HG02943 (cell line): ENCODE measurements around the gene ETFB.

Source experiments
- ATAC-seq: cut with Tn5 transposase; IDR thresholded peaks from one replicate; pipeline ENCODE4 v1.9.1; 2021; ENCODE audit warnings: mild to moderate bottlenecking, low read depth, moderate library complexity; ENCODE audit not compliant: unreplicated experiment

ETFB gene

DNA sequence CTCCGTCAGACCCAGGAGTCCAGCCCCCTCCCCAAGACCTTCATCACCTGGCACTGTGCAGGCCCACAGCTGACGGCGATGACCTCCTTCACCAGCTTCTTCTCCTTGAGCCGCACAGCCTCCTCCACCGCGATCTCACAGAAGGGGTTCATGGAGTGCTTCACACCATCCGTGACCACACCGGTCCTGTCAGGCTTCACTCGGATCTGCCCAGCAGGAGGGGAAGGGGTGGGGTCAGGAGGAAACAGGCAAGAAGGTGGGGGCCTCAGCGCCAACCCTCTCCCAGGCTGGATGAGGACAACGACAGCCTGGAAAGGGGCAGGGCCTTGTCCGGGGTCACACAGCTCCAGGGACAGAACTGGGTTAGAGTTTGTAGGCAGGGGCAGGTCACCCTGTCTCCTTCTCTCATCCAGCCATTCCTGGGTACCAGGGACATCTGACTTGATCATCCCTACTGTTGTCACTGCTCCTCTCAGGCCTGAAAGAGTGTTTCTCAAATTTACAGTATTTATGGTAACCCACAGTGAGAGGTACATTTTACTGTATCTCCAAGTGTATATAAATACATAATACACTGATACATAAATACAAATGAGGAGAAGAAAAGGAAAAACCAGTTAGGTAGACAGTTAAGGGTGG is 12.0 kb downstream of the ETFB start:
- ATAC-seq, result no peak

DNA sequence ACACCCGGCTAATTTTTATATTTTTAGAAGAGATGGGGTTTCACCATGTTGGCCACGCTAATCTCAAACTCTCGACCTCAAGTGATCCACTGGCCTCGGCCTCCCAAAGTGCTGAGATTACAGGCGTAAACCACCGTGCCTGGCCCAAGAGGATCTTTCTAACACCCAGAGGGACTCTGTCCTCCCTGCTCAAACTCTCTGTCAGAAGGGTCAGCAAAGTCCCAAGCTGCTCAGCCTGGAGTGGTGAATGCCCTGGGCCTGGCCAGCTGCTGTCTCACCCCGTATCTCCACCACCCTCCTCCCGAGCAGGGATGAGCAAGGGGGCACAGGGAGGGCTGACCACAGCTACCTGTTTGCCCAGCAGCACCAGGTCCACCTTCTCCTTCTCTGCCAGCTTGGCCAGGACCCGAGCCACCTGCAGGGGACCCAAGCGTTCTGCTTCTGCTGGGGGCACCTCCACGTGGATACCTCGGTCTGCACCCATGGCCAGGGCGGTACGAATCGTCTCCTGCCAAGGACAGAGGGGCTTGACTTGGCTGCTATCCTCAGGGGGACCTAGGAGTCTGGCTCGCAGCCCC is 13.3 kb downstream of the ETFB start:
- ATAC-seq, result no peak

GRCh38 chr19:51351266-51351990 is 14.8 kb downstream of the ETFB start:
- ATAC-seq, result no peak

GRCh38 chr19:51347209-51347928 is 18.8 kb downstream of the ETFB start:
- ATAC-seq, result no peak

DNA sequence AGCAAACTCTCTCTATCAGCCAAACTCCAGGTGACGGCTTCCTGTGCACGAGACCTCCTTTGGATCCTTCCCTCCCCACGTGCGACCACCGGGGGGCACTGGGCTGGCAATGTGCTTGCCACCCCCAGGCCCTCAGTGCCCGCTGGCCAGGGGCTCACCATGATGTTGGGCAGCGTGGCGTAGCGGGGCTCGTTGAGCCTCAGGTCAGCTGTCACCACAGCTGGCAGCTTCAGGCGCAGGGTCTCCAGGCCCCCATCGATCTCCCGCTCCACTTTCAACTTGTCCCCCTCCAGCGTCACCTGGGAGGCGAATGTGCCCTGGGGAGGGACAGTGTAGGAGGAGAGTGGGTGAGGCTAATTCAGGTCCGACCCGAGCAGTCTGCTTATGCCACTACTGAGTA is 19.4 kb downstream of the ETFB start:
- no peak for ATAC-seq

DNA sequence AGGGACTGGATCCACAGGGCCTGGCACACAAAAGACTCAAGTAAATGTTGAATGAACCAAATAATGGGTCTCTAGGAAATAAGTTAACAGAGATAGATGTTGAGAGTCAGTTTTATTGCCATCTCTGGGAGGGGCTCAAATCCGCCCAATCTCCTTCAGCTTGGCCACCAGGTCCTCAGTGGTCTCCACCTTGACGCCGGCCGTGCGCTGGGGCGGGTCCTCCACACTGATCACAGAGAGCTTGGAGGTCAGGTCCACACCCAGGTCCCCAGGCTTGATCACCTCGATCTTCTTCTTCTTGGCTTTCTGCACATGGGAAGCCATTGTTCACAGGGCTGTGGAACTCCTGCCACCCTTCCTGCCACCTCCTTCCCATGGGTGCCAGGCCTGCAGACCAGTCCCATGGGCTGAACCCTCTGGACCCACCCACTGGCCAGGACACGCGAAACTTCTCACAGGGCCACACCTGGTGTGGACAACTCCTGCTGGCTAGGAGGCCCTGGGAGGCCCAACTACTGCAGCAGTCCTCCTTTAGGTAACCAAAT is 21.0 kb downstream of the ETFB start:
- ATAC-seq, result no peak

GRCh38 chr19:51342631-51343569 is 23.3 kb downstream of the ETFB start:
- ATAC-seq, result no peak

- no peak for ATAC-seq
These were observed 24.1 kb downstream of the ETFB start, which contains the start of gene VSIG10L for GRCh38 chr19:51341976-51342580. Gene VSIG10L, minus strand, starts transcription at chr19:51342139. Its CDS starts 15 bp downstream, at chr19:51342124.

- no peak for ATAC-seq
These were observed 25.1 kb downstream of the ETFB start for GRCh38 chr19:51341066-51341465.

DNA sequence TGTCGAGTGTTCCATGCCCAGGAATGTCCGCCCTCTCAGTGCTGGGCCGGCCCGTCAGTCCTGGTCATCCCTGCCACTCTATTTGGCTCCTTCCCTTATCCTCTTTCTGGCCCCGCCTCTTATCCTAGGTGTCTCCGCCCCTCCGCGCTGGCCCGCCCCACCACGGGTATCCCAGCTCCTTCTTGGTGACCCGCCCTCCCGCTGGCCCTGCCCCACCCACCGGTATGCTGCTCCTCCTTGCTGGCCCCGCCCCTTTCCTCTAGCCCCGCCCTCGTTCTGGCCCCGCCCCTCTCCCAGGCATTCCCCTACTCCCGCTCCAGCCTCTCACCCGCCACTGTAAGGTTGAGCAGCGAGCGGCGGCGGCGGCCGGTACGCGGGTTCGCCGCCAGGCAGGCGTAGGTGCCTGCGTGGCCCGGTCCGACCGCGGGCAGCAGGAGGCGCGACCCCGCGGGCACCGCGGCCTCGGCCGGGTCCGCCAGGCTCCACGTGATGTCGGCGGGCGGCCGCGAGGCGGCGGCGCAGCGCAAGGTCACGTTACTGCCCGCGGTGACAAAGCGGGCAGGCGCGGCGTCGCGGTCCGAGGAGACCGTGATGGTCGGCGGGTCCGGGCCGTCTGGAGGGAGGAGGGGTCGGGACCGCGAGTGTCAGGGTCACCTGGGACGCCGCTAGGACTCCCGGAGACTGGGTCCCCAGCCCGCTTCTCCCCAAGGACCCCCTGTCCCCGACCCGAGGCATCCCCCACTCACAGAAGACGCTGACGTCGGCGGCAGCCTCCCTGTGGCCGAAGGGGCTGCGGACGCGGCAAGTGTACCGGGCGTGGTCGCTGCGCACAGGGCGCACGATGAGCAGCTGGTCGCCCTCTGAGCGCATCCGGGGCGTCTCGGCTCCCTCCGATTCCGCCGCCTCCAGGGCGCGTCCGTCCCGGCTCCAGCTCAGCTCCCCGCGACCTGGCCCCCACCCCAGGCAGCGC is 26.2 kb downstream of the ETFB start:
- ATAC-seq, result peak; percentile 47

GRCh38 chr19:51339313-51339686 is 26.9 kb downstream of the ETFB start:
- ATAC-seq, result peak; percentile 7

- peak; percentile 60 for ATAC-seq
These were observed 27.4 kb downstream of the ETFB start for GRCh38 chr19:51338563-51339312.

GRCh38 chr19:51337861-51338562 is 28.2 kb downstream of the ETFB start:
- no peak for ATAC-seq

- ATAC-seq, result no peak
These were observed 28.9 kb downstream of the ETFB start for GRCh38 chr19:51337141-51337860.

GRCh38 chr19:51333836-51334460 is 32.2 kb downstream of the ETFB start:
- ATAC-seq, result no peak

- ATAC-seq, result no peak
These were observed 34.5 kb downstream of the ETFB start for GRCh38 chr19:51331716-51332115.
